ENCODE data around the gene NR2F2.

The NR2F2 gene

DNA sequence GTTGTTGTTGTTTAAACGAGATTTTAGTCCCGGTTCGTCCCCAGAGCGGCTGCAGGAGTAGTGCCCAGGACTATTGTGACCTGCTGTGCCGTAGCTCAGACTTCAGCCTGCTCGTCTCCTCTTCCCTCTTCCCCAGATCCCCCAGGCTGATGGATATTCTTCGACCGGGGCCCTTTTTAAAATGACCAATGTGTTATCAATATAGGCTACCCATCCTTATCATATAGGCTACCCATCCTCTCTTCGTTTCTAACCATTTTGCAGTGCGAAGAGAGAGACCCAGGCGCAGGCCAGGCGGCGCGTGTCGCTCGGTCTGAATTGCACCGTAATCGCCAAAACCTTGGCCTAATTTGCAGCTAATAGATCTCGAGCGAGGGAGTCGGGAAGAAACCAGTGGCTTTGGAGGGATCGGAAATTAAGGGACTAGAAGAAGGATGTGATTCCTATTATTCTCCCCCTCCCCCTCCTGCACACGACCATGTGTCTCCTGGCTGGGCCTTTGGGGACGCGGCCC lies 23.0 kb downstream of the NR2F2 start:
- no peak for DNase-seq (ENCODE audit: low spot score)
- Histone ChIP-seq H3K4me1 (ENCODE audit: control insufficient read depth in 2 of 2, insufficient read depth in 1 of 2, low read depth in 1 of 2, low read length in 2 of 2) (peaks cover 21 to 47% of the 10 kb centered on the region in 2 donors), H4K8ac (ENCODE audit: low read depth, low read length) (no peak overlapping the region), H3K23ac (ENCODE audit: low read depth, low read length, poor library complexity) (no peak overlapping the region), H3K27ac (replicated peaks; ENCODE audit: low read length) (peak overlapping the region; percentile 31), H2BK15ac (ENCODE audit: low read length) (no peak overlapping the region), H2BK12ac (ENCODE audit: low read length) (no peak overlapping the region), H3K79me1 (ENCODE audit: low read depth, low read length) (peaks cover 1% of the 10 kb centered on the region), H3K4me2 (ENCODE audit: insufficient read depth, low read length, poor library complexity, severe bottlenecking) (peak overlapping the region; percentile 85), H2BK5ac (ENCODE audit: low read length) (no peak overlapping the region), H3K14ac (ENCODE audit: low read length) (no peak overlapping the region), H3K27me3 (ENCODE audit: control insufficient read depth in 3 of 3, insufficient read depth in 3 of 3, low read depth in 1 of 3, low read length in 3 of 3) (peaks cover 7 to 40% (median 20%) of the 10 kb centered on the region in 3 experiments), H3K18ac (ENCODE audit: low read length) (peak overlapping the region; percentile 62), H2AFZ (ENCODE audit: low read length) (no peak overlapping the region), H3K4ac (ENCODE audit: low read length) (no peak overlapping the region), H4K91ac (ENCODE audit: low read depth, low read length, poor library complexity) (no peak overlapping the region), H3K4me3 (ENCODE audit: low read length in 2 of 2) (peak overlapping the region in 1 of 2 donors; percentile 67), H3K9me3 (replicated peaks in 1 of 2; ENCODE audit: control insufficient read depth in 2 of 2, insufficient read depth in 1 of 2, low read depth in 1 of 2, low read length in 2 of 2) (no peaks in the 10 kb centered on the region), H3K36me3 (replicated peaks in 1 of 2; ENCODE audit: control insufficient read depth in 2 of 2, insufficient read depth in 2 of 2, low read length in 2 of 2) (peaks cover 0 to 5% of the 10 kb centered on the region in 2 donors), H2AK5ac (ENCODE audit: low read depth, low read length) (no peak overlapping the region), H3K9ac (ENCODE audit: low read depth, low read length, poor library complexity) (no peak overlapping the region), H2BK120ac (ENCODE audit: low read depth, low read length) (no peak overlapping the region)
- WGBS, 2 donors (ENCODE audit: extremely low coverage in 2 of 2, insufficient read length in 2 of 2, insufficient replicate concordance in 1 of 2): no CpG with 5 or more reads among the region's 25 CpGs

GRCh38 chr15:96353930-96354730 lies 23.6 kb downstream of the NR2F2 start:
- Histone ChIP-seq H3K23ac (ENCODE audit: low read depth, low read length, poor library complexity) (peak overlapping the region; percentile 25), H3K18ac (ENCODE audit: low read length) (peak overlapping the region; percentile 97), H3K27me3 (ENCODE audit: control insufficient read depth in 3 of 3, insufficient read depth in 3 of 3, low read depth in 1 of 3, low read length in 3 of 3) (peaks cover 7 to 47% (median 26%) of the 10 kb centered on the region in 3 experiments), H2BK5ac (ENCODE audit: low read length) (no peak overlapping the region), H3K79me1 (ENCODE audit: low read depth, low read length) (no peaks in the 10 kb centered on the region), H3K14ac (ENCODE audit: low read length) (no peak overlapping the region), H3K36me3 (replicated peaks in 1 of 2; ENCODE audit: control insufficient read depth in 2 of 2, insufficient read depth in 2 of 2, low read length in 2 of 2) (peaks cover 0 to 5% of the 10 kb centered on the region in 2 donors), H2AK5ac (ENCODE audit: low read depth, low read length) (peak overlapping the region; percentile 23), H3K4me1 (ENCODE audit: control insufficient read depth in 2 of 2, insufficient read depth in 1 of 2, low read depth in 1 of 2, low read length in 2 of 2) (peaks cover 14 to 46% of the 10 kb centered on the region in 2 donors), H4K8ac (ENCODE audit: low read depth, low read length) (no peak overlapping the region), H3K9ac (ENCODE audit: low read depth, low read length, poor library complexity) (peak overlapping the region; percentile 78), H4K91ac (ENCODE audit: low read depth, low read length, poor library complexity) (no peak overlapping the region), H2BK12ac (ENCODE audit: low read length) (no peak overlapping the region), H3K9me3 (replicated peaks in 1 of 2; ENCODE audit: control insufficient read depth in 2 of 2, insufficient read depth in 1 of 2, low read depth in 1 of 2, low read length in 2 of 2) (no peaks in the 10 kb centered on the region), H3K4me2 (ENCODE audit: insufficient read depth, low read length, poor library complexity, severe bottlenecking) (peak overlapping the region; percentile 85), H2AFZ (ENCODE audit: low read length) (no peak overlapping the region), H2BK15ac (ENCODE audit: low read length) (peak overlapping the region; percentile 63), H3K27ac (replicated peaks; ENCODE audit: low read length) (no peak overlapping the region), H2BK120ac (ENCODE audit: low read depth, low read length) (no peak overlapping the region), H3K4ac (ENCODE audit: low read length) (no peak overlapping the region), H3K4me3 (ENCODE audit: low read length in 2 of 2) (peak overlapping the region in 1 of 2 donors; percentile 79)
- peak; percentile 39 for DNase-seq (ENCODE audit: low spot score)
- WGBS, 2 donors (ENCODE audit: extremely low coverage in 2 of 2, insufficient read length in 2 of 2, insufficient replicate concordance in 1 of 2): no CpG with 5 or more reads among the region's 67 CpGs

GRCh38 chr15:96354731-96355567 lies 24.4 kb downstream of the NR2F2 start:
- Histone ChIP-seq H3K23ac (ENCODE audit: low read depth, low read length, poor library complexity) (peak overlapping the region; percentile 25), H3K4me1 (ENCODE audit: control insufficient read depth in 2 of 2, insufficient read depth in 1 of 2, low read depth in 1 of 2, low read length in 2 of 2) (peaks cover 7 to 49% of the 10 kb centered on the region in 2 donors)
- no peak for DNase-seq (ENCODE audit: low spot score)

More at GRCh38 chr15:96354731-96355567, 24.4 kb downstream of the NR2F2 start:
- Histone ChIP-seq H3K4me2 (ENCODE audit: insufficient read depth, low read length, poor library complexity, severe bottlenecking) (peak overlapping the region; percentile 85), H3K36me3 (replicated peaks in 1 of 2; ENCODE audit: control insufficient read depth in 2 of 2, insufficient read depth in 2 of 2, low read length in 2 of 2) (peaks cover 0 to 5% of the 10 kb centered on the region in 2 donors), H3K9ac (ENCODE audit: low read depth, low read length, poor library complexity) (no peak overlapping the region), H3K4ac (ENCODE audit: low read length) (no peak overlapping the region), H4K91ac (ENCODE audit: low read depth, low read length, poor library complexity) (no peak overlapping the region), H3K14ac (ENCODE audit: low read length) (no peak overlapping the region), H2BK5ac (ENCODE audit: low read length) (no peak overlapping the region), H3K9me3 (replicated peaks in 1 of 2; ENCODE audit: control insufficient read depth in 2 of 2, insufficient read depth in 1 of 2, low read depth in 1 of 2, low read length in 2 of 2) (no peaks in the 10 kb centered on the region), H2AK5ac (ENCODE audit: low read depth, low read length) (peak overlapping the region; percentile 23), H4K8ac (ENCODE audit: low read depth, low read length) (no peak overlapping the region), H3K27me3 (ENCODE audit: control insufficient read depth in 3 of 3, insufficient read depth in 3 of 3, low read depth in 1 of 3, low read length in 3 of 3) (peaks cover 7 to 49% (median 30%) of the 10 kb centered on the region in 3 experiments), H2BK12ac (ENCODE audit: low read length) (no peak overlapping the region), H3K4me3 (ENCODE audit: low read length in 2 of 2) (peak overlapping the region in 1 of 2 donors; percentile 79), H3K79me1 (ENCODE audit: low read depth, low read length) (no peaks in the 10 kb centered on the region), H2BK15ac (ENCODE audit: low read length) (peak overlapping the region; percentile 63), H3K18ac (ENCODE audit: low read length) (peak overlapping the region; percentile 97), H2AFZ (ENCODE audit: low read length) (no peak overlapping the region), H2BK120ac (ENCODE audit: low read depth, low read length) (no peak overlapping the region), H3K27ac (replicated peaks; ENCODE audit: low read length) (no peak overlapping the region)
- no CpG with 5 or more reads among the region's 15 CpGs for WGBS, 2 donors (ENCODE audit: extremely low coverage in 2 of 2, insufficient read length in 2 of 2, insufficient replicate concordance in 1 of 2)
